Stomach (tissue), 4 donors: ENCODE measurements around the gene MMS19.

ENCODE experiments used
- CTCF ChIP-seq, 7 experiments: fragments of 450-650 bp in 4 of 7; fragments of 200-600 bp in 3 of 7; sonication (generic) in 3 of 7; IDR thresholded peaks; one replicate each; pipeline ENCODE4 v1.5.1; 2016 to 2019; ENCODE audit warnings: antibody characterized with exemption in 7 of 7, control low read depth in 2 of 7, mild to moderate bottlenecking in 1 of 7
- POLR2A ChIP-seq, 4 donors: fragments of 450-650 bp; IDR thresholded peaks; one replicate each; pipeline ENCODE4 v1.6.1; 2016; ENCODE audit warnings: antibody characterized with exemption in 4 of 4, control low read depth in 2 of 4, mild to moderate bottlenecking in 1 of 4, moderate library complexity in 1 of 4
- POLR2AphosphoS5 ChIP-seq, 3 donors: sonication (generic); formaldehyde crosslinking; IDR thresholded peaks; one replicate each; pipeline ENCODE4 v1.6.1; 2016; ENCODE audit warnings: antibody characterized with exemption in 3 of 3

DNA sequence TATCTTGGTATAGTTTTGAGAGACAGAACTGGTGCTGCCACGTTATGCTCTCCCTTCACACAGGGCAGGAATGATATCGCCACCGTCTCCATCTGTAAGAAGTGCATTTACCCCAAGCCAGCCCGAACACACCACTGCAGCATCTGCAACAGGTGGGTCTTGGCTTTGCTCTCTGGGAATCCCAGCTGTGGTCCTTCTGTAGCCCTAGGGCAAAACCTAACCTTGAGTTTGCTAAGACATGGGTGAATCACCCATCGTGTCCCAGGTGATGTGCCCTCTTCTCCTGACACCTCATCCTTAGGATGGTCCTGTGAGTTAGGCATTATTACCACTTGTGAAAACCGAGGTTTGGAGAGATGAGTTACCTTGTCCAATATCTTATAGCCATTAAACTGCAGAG lies 45.9 kb downstream of the MMS19 start:
- TF ChIP-seq CTCF (IDR thresholded peaks at IDR 0.05) (no peak), POLR2A (IDR thresholded peaks at IDR 0.05) (no peak), POLR2AphosphoS5 (IDR thresholded peaks at IDR 0.05) (no peak)
